Retinal pigment epithelial cell (primary cell): ENCODE data around the gene KIAA1549.

Experiments used
- DNase-seq: peaks from one replicate; pipeline ENCODE4 v3.0.0-alpha.2; 2010; ENCODE audit warnings: low read depth
- H3K4me3 ChIP-seq: 2 replicates; pipeline ENCODE4 v1.5.1; 2011; ENCODE audit warnings: mild to moderate bottlenecking, low read length, control low read depth, moderate library complexity
- CTCF ChIP-seq: conservative IDR thresholded peaks from 2 replicates; pipeline ENCODE4 v1.5.1; 2011; ENCODE audit warnings: low read depth, low read length, control low read depth, inconsistent platforms

KIAA1549 gene

GRCh38 chr7:138878051-138878450 lies 103.1 kb downstream of the KIAA1549 start:
- no peak for DNase-seq
- H3K4me3 ChIP-seq = no peak overlapping the region
- TF ChIP-seq CTCF = no peak

GRCh38 chr7:138876326-138876725 lies 104.9 kb downstream of the KIAA1549 start:
- H3K4me3 ChIP-seq = no peak overlapping the region
- no peak for DNase-seq
- no peak for TF ChIP-seq CTCF

- no peak for TF ChIP-seq CTCF
- no peak overlapping the region for H3K4me3 ChIP-seq
- DNase-seq = no peak
Observed at GRCh38 chr7:138875794-138876193, 105.4 kb downstream of the KIAA1549 start.

- DNase-seq = peak; percentile 57
- H3K4me3 ChIP-seq = no peak overlapping the region
- no peak for TF ChIP-seq CTCF
Observed at GRCh38 chr7:138873220-138873892, 107.8 kb downstream of the KIAA1549 start.

GRCh38 chr7:138872576-138872975 lies 108.6 kb downstream of the KIAA1549 start:
- no peak overlapping the region for H3K4me3 ChIP-seq
- no peak for DNase-seq
- TF ChIP-seq CTCF = no peak

GRCh38 chr7:138871814-138872090 lies 109.4 kb downstream of the KIAA1549 start:
- no peak overlapping the region for H3K4me3 ChIP-seq
- TF ChIP-seq CTCF = no peak
- DNase-seq = no peak

- no peak overlapping the region for H3K4me3 ChIP-seq
- TF ChIP-seq CTCF = no peak
Observed at GRCh38 chr7:138871065-138871813, 110.0 kb downstream of the KIAA1549 start.

More at GRCh38 chr7:138871065-138871813, 110.0 kb downstream of the KIAA1549 start:
- DNase-seq = no peak
